Smooth muscle cell (in vitro differentiated cells): Measurements from ENCODE around the gene GSTCD. TPM values are rescaled to one million over a fixed set of nuclear protein-coding genes. Genes with fewer than 3 reads are reported as not detected.
A peak's percentile ranks its signal among the peaks of the same experiment; 100 is the strongest.

Experiments
- DNase-seq: peaks from one replicate; lab custom pipeline; 2025; ENCODE audit not compliant: unreplicated experiment; lab: John Stamatoyannopoulos, UW
- H2AFZ ChIP-seq: fragments of 200-600 bp; sonication (generic); 2 replicates; pipeline ENCODE4 v1.6.0; 2016; ENCODE audit warnings: antibody characterized with exemption, low read depth, mild to moderate bottlenecking
- H3F3A ChIP-seq: fragments of 200-600 bp; sonication (generic); 2 replicates; pipeline ENCODE4 v1.6.0; 2017; ENCODE audit warnings: antibody characterized with exemption, low read depth
- H3K27ac ChIP-seq: fragments of 200-600 bp; sonication (generic); 2 replicates; pipeline ENCODE4 v1.5.1; 2016; ENCODE audit warnings: low read depth, mild to moderate bottlenecking
- H3K27me3 ChIP-seq: fragments of 200-600 bp; sonication (generic); 2 replicates; pipeline ENCODE4 v1.6.1; 2016; ENCODE audit warnings: low read depth, mild to moderate bottlenecking
- H3K36me3 ChIP-seq: fragments of 200-600 bp; sonication (generic); 2 replicates; pipeline ENCODE4 v1.5.1; 2016; ENCODE audit warnings: low read depth
- H3K4me1 ChIP-seq: fragments of 200-600 bp; sonication (generic); 2 replicates; pipeline ENCODE4 v1.5.1; 2016; ENCODE audit warnings: low read depth
- H3K4me2 ChIP-seq: fragments of 200-600 bp; sonication (generic); 2 replicates; pipeline ENCODE4 v1.6.0; 2016; ENCODE audit warnings: mild to moderate bottlenecking
- H3K4me3 ChIP-seq: fragments of 200-600 bp; sonication (generic); 2 replicates; pipeline ENCODE4 v1.5.1; 2016; ENCODE audit warnings: mild to moderate bottlenecking
- H3K79me2 ChIP-seq: fragments of 200-600 bp; sonication (generic); 2 replicates; pipeline ENCODE4 v1.6.0; 2016; ENCODE audit warnings: low read depth, mild to moderate bottlenecking
- H3K9ac ChIP-seq: fragments of 200-600 bp; sonication (generic); 2 replicates; pipeline ENCODE4 v1.6.0; 2016; ENCODE audit warnings: low read depth
- H3K9me3 ChIP-seq: fragments of 200-600 bp; sonication (generic); replicated peaks from 2 replicates; pipeline ENCODE4 v1.5.1; 2016; ENCODE audit warnings: low read depth
- H4K20me1 ChIP-seq: fragments of 200-600 bp; sonication (generic); 2 replicates; pipeline ENCODE4 v1.6.0; 2016; ENCODE audit warnings: low read depth
- WGBS: methylation state at CpG from one replicate; pipeline ENCODE4 v1.1.7; 2016; ENCODE audit warnings: low lambda C conversion rate; 5-methylcytosine and 5-hydroxymethylcytosine counted together
- polyA plus RNA-seq: library from polyadenylated mRNA; unstranded; fragments of >200 nt; fragmentation: Nextera tagmentation; extraction: Ambion mirVana; gene quantifications from 2 replicates; pipeline ENCODE4 v1.2.1, GENCODE V29; 2016
- total RNA-seq: library from RNA; depleted of rRNA; stranded (reverse); fragments of >200 nt; gene quantifications from 2 replicates; pipeline ENCODE4 v1.2.3, GENCODE V29; 2014
- TF ChIP-seq, protein P1 (sequence below): fragments of 200-600 bp; sonication (generic); IDR thresholded peaks from 2 replicates; pipeline ENCODE4 v1.5.1; 2017; ENCODE audit warnings: borderline replicate concordance, mild to moderate bottlenecking, antibody characterized with exemption; ENCODE audit not compliant: insufficient read depth, poor library complexity, severe bottlenecking

Gene GSTCD
- total and polyA plus RNA-seq, 2 experiments from 2014 or later: 5.6 to 10.5 TPM

DNA sequence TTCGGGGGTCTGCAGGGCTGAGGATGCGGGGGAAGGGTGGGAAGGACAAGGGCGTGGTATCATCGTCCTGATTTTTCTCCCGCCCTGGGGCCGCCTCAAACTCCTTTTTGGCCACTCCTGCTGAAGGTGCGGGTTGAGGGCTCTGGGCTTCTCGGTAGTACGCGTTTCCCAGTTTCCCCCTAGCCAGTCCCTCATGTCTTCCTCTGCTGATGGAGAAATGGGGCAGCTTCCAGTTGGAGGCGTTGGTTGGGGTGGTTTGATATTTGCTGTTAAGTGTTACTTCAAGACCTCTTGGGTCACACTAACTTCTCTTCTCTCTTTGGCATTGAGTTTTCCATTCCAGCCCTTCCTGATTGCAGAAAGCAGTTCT is 482 bp downstream of the GSTCD start:
- 0% methylated on average over 11 of the region's 11 CpGs for WGBS
- H3K79me2 ChIP-seq: peaks cover 59% of the 10 kb centered on the region
- H3K27me3 ChIP-seq: no peaks in the 10 kb centered on the region
- H3K27ac ChIP-seq: peak overlapping the region; percentile 84
- no peaks in the 10 kb centered on the region for H3K36me3 ChIP-seq
- H3K9ac ChIP-seq: peak overlapping the region; percentile 90
- peaks cover 17% of the 10 kb centered on the region for H3K4me1 ChIP-seq
- H3K4me3 ChIP-seq: peak overlapping the region; percentile 84
- H3F3A ChIP-seq: no peaks in the 10 kb centered on the region
- no peaks in the 10 kb centered on the region for H3K9me3 ChIP-seq
- H4K20me1 ChIP-seq: no peaks in the 10 kb centered on the region
- H3K4me2 ChIP-seq: peak overlapping the region; percentile 96
- DNase-seq: no peak
- peak overlapping the region; percentile 95 for H2AFZ ChIP-seq
- TF ChIP-seq, protein P1, sequence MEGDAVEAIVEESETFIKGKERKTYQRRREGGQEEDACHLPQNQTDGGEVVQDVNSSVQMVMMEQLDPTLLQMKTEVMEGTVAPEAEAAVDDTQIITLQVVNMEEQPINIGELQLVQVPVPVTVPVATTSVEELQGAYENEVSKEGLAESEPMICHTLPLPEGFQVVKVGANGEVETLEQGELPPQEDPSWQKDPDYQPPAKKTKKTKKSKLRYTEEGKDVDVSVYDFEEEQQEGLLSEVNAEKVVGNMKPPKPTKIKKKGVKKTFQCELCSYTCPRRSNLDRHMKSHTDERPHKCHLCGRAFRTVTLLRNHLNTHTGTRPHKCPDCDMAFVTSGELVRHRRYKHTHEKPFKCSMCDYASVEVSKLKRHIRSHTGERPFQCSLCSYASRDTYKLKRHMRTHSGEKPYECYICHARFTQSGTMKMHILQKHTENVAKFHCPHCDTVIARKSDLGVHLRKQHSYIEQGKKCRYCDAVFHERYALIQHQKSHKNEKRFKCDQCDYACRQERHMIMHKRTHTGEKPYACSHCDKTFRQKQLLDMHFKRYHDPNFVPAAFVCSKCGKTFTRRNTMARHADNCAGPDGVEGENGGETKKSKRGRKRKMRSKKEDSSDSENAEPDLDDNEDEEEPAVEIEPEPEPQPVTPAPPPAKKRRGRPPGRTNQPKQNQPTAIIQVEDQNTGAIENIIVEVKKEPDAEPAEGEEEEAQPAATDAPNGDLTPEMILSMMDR: no peak

DNA sequence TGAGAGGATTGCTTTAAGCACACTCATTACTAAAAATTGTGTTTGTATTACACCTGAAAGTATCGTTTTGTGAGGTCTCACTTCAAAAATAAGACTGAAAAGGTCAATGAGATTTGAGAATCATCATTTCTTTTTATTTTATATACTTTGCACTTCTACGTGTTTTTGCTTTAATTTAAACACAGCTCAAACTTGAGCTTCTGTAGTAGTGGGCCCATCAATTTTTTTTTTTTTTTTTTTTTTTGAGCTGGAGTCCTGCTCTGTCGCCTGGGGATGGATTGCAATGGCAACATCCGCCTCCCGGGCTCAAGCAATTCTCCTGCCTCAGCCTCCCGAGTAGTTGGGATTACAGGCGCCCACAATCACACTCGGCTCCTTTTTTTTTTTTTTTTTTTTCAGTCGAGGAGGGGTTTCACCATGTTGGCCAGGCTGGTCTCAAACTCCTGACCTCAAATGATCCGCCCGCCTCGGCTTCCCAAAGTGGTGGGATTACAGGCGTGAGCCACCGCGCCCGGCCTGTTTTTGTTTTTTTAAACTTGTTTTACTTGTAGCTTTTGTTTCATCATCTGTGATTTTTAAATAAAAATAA is 1.5 kb downstream of the GSTCD start:
- no peaks in the 10 kb centered on the region for H3K36me3 ChIP-seq
- H3K4me1 ChIP-seq: peaks cover 17% of the 10 kb centered on the region
- peaks cover 52% of the 10 kb centered on the region for H3K79me2 ChIP-seq
- 64% methylated on average over 14 of the region's 16 CpGs for WGBS
- TF ChIP-seq, protein P1: no peak
- no peaks in the 10 kb centered on the region for H3F3A ChIP-seq
- H4K20me1 ChIP-seq: no peaks in the 10 kb centered on the region
- no peaks in the 10 kb centered on the region for H3K27me3 ChIP-seq
- peak overlapping the region; percentile 84 for H3K4me3 ChIP-seq
- peak overlapping the region; percentile 90 for H3K9ac ChIP-seq
- H3K4me2 ChIP-seq: peak overlapping the region; percentile 96
- H3K9me3 ChIP-seq: no peaks in the 10 kb centered on the region
- DNase-seq: no peak
- H2AFZ ChIP-seq: no peak overlapping the region
- no peak overlapping the region for H3K27ac ChIP-seq

DNA sequence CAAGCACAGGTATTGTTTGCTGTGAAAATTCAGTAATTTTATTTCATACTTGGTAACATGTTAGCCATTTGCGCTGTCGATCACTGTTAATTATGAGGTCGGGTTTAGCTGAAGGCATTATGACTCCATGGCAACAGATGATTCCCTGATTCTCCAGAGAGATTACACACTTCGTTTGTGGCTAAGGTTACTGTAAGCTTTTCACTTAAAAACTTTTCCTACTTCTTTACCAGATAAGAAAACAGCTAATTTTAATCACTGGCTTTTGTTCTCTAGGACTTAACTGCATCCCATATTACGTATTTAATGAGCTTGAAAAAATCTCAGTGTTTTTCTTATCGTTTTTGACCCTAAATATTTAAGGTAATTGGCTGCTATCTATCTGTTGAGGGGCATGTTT is 2.1 kb downstream of the GSTCD start:
- Histone ChIP-seq H3K4me1 (peaks cover 17% of the 10 kb centered on the region), H3K9ac (no peak overlapping the region), H3K4me2 (peak overlapping the region; percentile 96), H2AFZ (no peak overlapping the region), H3K27ac (no peak overlapping the region), H3K9me3 (no peaks in the 10 kb centered on the region), H3K36me3 (no peaks in the 10 kb centered on the region), H4K20me1 (no peaks in the 10 kb centered on the region), H3F3A (no peaks in the 10 kb centered on the region), H3K27me3 (no peaks in the 10 kb centered on the region), H3K4me3 (peak overlapping the region; percentile 6), H3K79me2 (peaks cover 47% of the 10 kb centered on the region)
- DNase-seq: no peak
- TF ChIP-seq, protein P1: no peak
- WGBS: 48% methylated on average over 6 of the region's 6 CpGs

DNA sequence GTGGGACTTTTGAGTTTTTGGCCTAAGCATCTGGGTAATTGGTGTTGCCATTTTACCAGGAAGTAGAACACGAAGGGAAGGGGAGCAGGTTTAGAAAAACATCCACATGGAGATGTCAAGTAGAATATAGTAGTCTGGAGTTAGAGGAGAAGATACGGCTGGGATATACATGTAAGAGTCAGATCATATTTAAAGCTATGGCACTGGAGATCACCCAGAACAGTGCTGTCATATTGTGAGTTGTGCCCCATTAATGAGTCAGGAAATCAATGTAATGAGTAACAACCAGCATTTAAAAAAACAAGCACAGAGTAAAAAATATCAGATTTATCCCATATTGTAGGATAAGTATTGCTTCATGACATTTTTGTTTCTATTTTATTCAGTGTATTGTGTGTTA is 4.2 kb downstream of the GSTCD start:
- H3K27ac ChIP-seq: no peak overlapping the region
- H3K9me3 ChIP-seq: no peaks in the 10 kb centered on the region
- no peak overlapping the region for H3K4me2 ChIP-seq
- WGBS: 94% methylated on average over 2 of the region's 2 CpGs
- TF ChIP-seq, protein P1: no peak
- H3K79me2 ChIP-seq: peaks cover 27% of the 10 kb centered on the region
- H2AFZ ChIP-seq: no peak overlapping the region
- no peaks in the 10 kb centered on the region for H3F3A ChIP-seq
- H4K20me1 ChIP-seq: no peaks in the 10 kb centered on the region
- no peak for DNase-seq
- H3K9ac ChIP-seq: no peak overlapping the region
- H3K4me1 ChIP-seq: peaks cover 9% of the 10 kb centered on the region
- no peak overlapping the region for H3K4me3 ChIP-seq
- no peaks in the 10 kb centered on the region for H3K27me3 ChIP-seq
- H3K36me3 ChIP-seq: no peaks in the 10 kb centered on the region
